ENCODE data around the gene CAB39L.
"Not testable (repeated sequence)": the region's sequence is repeated elsewhere in the genome, so short reads cannot be mapped to it uniquely, and the experiment has no call there.

Gene CAB39L

GRCh38 chr13:49330546-49330864 lies 113.4 kb downstream of the CAB39L start:
- no peak overlapping the region for H2BK12ac ChIP-seq (ENCODE audit: low read length in 2 of 2)
- no peak overlapping the region for H4K91ac ChIP-seq (ENCODE audit: low read length)
- H3K18ac ChIP-seq (ENCODE audit: low read depth in 1 of 2, low read length in 2 of 2): no peak overlapping the region
- no peaks in the 10 kb centered on the region for H3K27me3 ChIP-seq (ENCODE audit: control insufficient read depth in 1 of 2, insufficient read depth in 1 of 2, low read length in 2 of 2)
- H3K4me1 ChIP-seq (ENCODE audit: control insufficient read depth, insufficient read depth, low read depth, low read length): no peaks in the 10 kb centered on the region
- H3K4me2 ChIP-seq (ENCODE audit: low read length, poor library complexity, severe bottlenecking): no peak overlapping the region
- no peak overlapping the region for H3K27ac ChIP-seq (ENCODE audit: low read length, poor library complexity, severe bottlenecking)
- no peak overlapping the region for H3K4ac ChIP-seq (ENCODE audit: low read depth in 1 of 2, low read length in 2 of 2)
- no peak overlapping the region for H2AK5ac ChIP-seq (ENCODE audit: low read length, severe bottlenecking)
- H2AFZ ChIP-seq (ENCODE audit: low read depth, low read length): no peak overlapping the region
- no CpG with 5 or more reads among the region's 1 CpG for WGBS
- H3K14ac ChIP-seq (ENCODE audit: low read length in 2 of 2): no peak overlapping the region
- H4K8ac ChIP-seq (ENCODE audit: low read length): no peak overlapping the region
- H3K4me3 ChIP-seq (ENCODE audit: insufficient read depth in 1 of 2, low read depth in 1 of 2, low read length in 2 of 2): no peak overlapping the region
- no peaks in the 10 kb centered on the region for H3K9me3 ChIP-seq (ENCODE audit: control insufficient read depth, low read length)
- H3K9ac ChIP-seq (ENCODE audit: low read length): no peak overlapping the region
- no peak overlapping the region for H2BK5ac ChIP-seq (ENCODE audit: low read depth, low read length, poor library complexity, severe bottlenecking)
- no peak for DNase-seq
- H3K79me1 ChIP-seq (replicated peaks; ENCODE audit: low read length, poor library complexity, severe bottlenecking): no peaks in the 10 kb centered on the region
- H2BK120ac ChIP-seq (ENCODE audit: low read depth, low read length): no peak overlapping the region
- H3K23ac ChIP-seq (ENCODE audit: low read length in 2 of 2): no peak overlapping the region
- H3K36me3 ChIP-seq (ENCODE audit: control insufficient read depth in 1 of 2, insufficient read depth in 2 of 2, low read depth in 1 of 2, low read length in 2 of 2): peaks cover 0 to 6% of the 10 kb centered on the region in 2 experiments
- no peak overlapping the region for H2BK15ac ChIP-seq (ENCODE audit: low read depth, poor library complexity, severe bottlenecking)

- no peak overlapping the region for H3K18ac ChIP-seq (ENCODE audit: low read depth in 1 of 2, low read length in 2 of 2)
- WGBS: 85% methylated on average over 8 of the region's 8 CpGs
Measured at GRCh38 chr13:49329831-49330545, 113.9 kb downstream of the CAB39L start.

GRCh38 chr13:49327145-49327544 lies 116.7 kb downstream of the CAB39L start:
- not testable (repeated sequence) for DNase-seq; H3K4me2 ChIP-seq (ENCODE audit: low read length, poor library complexity, severe bottlenecking); H3K4ac ChIP-seq (ENCODE audit: low read depth in 1 of 2, low read length in 2 of 2)

More at GRCh38 chr13:49329831-49330545, 113.9 kb downstream of the CAB39L start:
- Histone ChIP-seq H3K4me3 (ENCODE audit: insufficient read depth in 1 of 2, low read depth in 1 of 2, low read length in 2 of 2) (no peak overlapping the region), H3K23ac (ENCODE audit: low read length in 2 of 2) (no peak overlapping the region), H2BK120ac (ENCODE audit: low read depth, low read length) (no peak overlapping the region), H4K8ac (ENCODE audit: low read length) (no peak overlapping the region), H2BK12ac (ENCODE audit: low read length in 2 of 2) (no peak overlapping the region), H3K79me1 (replicated peaks; ENCODE audit: low read length, poor library complexity, severe bottlenecking) (no peaks in the 10 kb centered on the region), H3K9me3 (ENCODE audit: control insufficient read depth, low read length) (no peaks in the 10 kb centered on the region), H3K9ac (ENCODE audit: low read length) (no peak overlapping the region), H2BK15ac (ENCODE audit: low read depth, poor library complexity, severe bottlenecking) (no peak overlapping the region), H3K4me2 (ENCODE audit: low read length, poor library complexity, severe bottlenecking) (no peak overlapping the region), H3K4ac (ENCODE audit: low read depth in 1 of 2, low read length in 2 of 2) (no peak overlapping the region), H3K27ac (ENCODE audit: low read length, poor library complexity, severe bottlenecking) (no peak overlapping the region), H2AFZ (ENCODE audit: low read depth, low read length) (no peak overlapping the region), H3K36me3 (ENCODE audit: control insufficient read depth in 1 of 2, insufficient read depth in 2 of 2, low read depth in 1 of 2, low read length in 2 of 2) (peaks cover 0 to 6% of the 10 kb centered on the region in 2 experiments), H4K91ac (ENCODE audit: low read length) (no peak overlapping the region), H3K14ac (ENCODE audit: low read length in 2 of 2) (no peak overlapping the region), H2AK5ac (ENCODE audit: low read length, severe bottlenecking) (no peak overlapping the region), H2BK5ac (ENCODE audit: low read depth, low read length, poor library complexity, severe bottlenecking) (no peak overlapping the region), H3K4me1 (ENCODE audit: control insufficient read depth, insufficient read depth, low read depth, low read length) (no peaks in the 10 kb centered on the region), H3K27me3 (ENCODE audit: control insufficient read depth in 1 of 2, insufficient read depth in 1 of 2, low read length in 2 of 2) (no peaks in the 10 kb centered on the region)
- DNase-seq: no peak

GRCh38 chr13:49326222-49326917 lies 117.5 kb downstream of the CAB39L start:
- H2AK5ac ChIP-seq (ENCODE audit: low read length, severe bottlenecking): no peak overlapping the region
- no peak overlapping the region for H2AFZ ChIP-seq (ENCODE audit: low read depth, low read length)
- DNase-seq: no peak
- H4K8ac ChIP-seq (ENCODE audit: low read length): no peak overlapping the region
- 96% methylated on average over 2 of the region's 7 CpGs for WGBS
- no peak overlapping the region for H3K9ac ChIP-seq (ENCODE audit: low read length)
- no peak overlapping the region for H3K14ac ChIP-seq (ENCODE audit: low read length in 2 of 2)
- no peak overlapping the region for H3K27ac ChIP-seq (ENCODE audit: low read length, poor library complexity, severe bottlenecking)
- no peaks in the 10 kb centered on the region for H3K4me1 ChIP-seq (ENCODE audit: control insufficient read depth, insufficient read depth, low read depth, low read length)
- no peak overlapping the region for H2BK15ac ChIP-seq (ENCODE audit: low read depth, poor library complexity, severe bottlenecking)
- H3K18ac ChIP-seq (ENCODE audit: low read depth in 1 of 2, low read length in 2 of 2): no peak overlapping the region
- H3K27me3 ChIP-seq (ENCODE audit: control insufficient read depth in 1 of 2, insufficient read depth in 1 of 2, low read length in 2 of 2): no peaks in the 10 kb centered on the region
- H3K4me2 ChIP-seq (ENCODE audit: low read length, poor library complexity, severe bottlenecking): no peak overlapping the region
- peaks cover 0 to 4% of the 10 kb centered on the region in 2 experiments for H3K36me3 ChIP-seq (ENCODE audit: control insufficient read depth in 1 of 2, insufficient read depth in 2 of 2, low read depth in 1 of 2, low read length in 2 of 2)
- no peak overlapping the region for H2BK120ac ChIP-seq (ENCODE audit: low read depth, low read length)
- H2BK12ac ChIP-seq (ENCODE audit: low read length in 2 of 2): no peak overlapping the region
- H3K9me3 ChIP-seq (ENCODE audit: control insufficient read depth, low read length): no peaks in the 10 kb centered on the region
- H4K91ac ChIP-seq (ENCODE audit: low read length): no peak overlapping the region
- peak overlapping the region in 1 of 2 experiments; percentile 30 for H3K4ac ChIP-seq (ENCODE audit: low read depth in 1 of 2, low read length in 2 of 2)
- no peak overlapping the region for H2BK5ac ChIP-seq (ENCODE audit: low read depth, low read length, poor library complexity, severe bottlenecking)
- no peak overlapping the region for H3K4me3 ChIP-seq (ENCODE audit: insufficient read depth in 1 of 2, low read depth in 1 of 2, low read length in 2 of 2)
- H3K23ac ChIP-seq (ENCODE audit: low read length in 2 of 2): no peak overlapping the region
- no peaks in the 10 kb centered on the region for H3K79me1 ChIP-seq (replicated peaks; ENCODE audit: low read length, poor library complexity, severe bottlenecking)

More at GRCh38 chr13:49327145-49327544, 116.7 kb downstream of the CAB39L start:
- H3K4me3 ChIP-seq (ENCODE audit: insufficient read depth in 1 of 2, low read depth in 1 of 2, low read length in 2 of 2); H3K18ac ChIP-seq (ENCODE audit: low read depth in 1 of 2, low read length in 2 of 2); H3K36me3 ChIP-seq (ENCODE audit: control insufficient read depth in 1 of 2, insufficient read depth in 2 of 2, low read depth in 1 of 2, low read length in 2 of 2); H3K23ac ChIP-seq (ENCODE audit: low read length in 2 of 2); H2BK12ac ChIP-seq (ENCODE audit: low read length in 2 of 2); H3K14ac ChIP-seq (ENCODE audit: low read length in 2 of 2); H2BK15ac ChIP-seq (ENCODE audit: low read depth, poor library complexity, severe bottlenecking); H2BK120ac ChIP-seq (ENCODE audit: low read depth, low read length); H2AK5ac ChIP-seq (ENCODE audit: low read length, severe bottlenecking); H3K27me3 ChIP-seq (ENCODE audit: control insufficient read depth in 1 of 2, insufficient read depth in 1 of 2, low read length in 2 of 2); H4K8ac ChIP-seq (ENCODE audit: low read length); H2AFZ ChIP-seq (ENCODE audit: low read depth, low read length); H4K91ac ChIP-seq (ENCODE audit: low read length); H3K9me3 ChIP-seq (ENCODE audit: control insufficient read depth, low read length); H3K4me1 ChIP-seq (ENCODE audit: control insufficient read depth, insufficient read depth, low read depth, low read length); H2BK5ac ChIP-seq (ENCODE audit: low read depth, low read length, poor library complexity, severe bottlenecking); H3K27ac ChIP-seq (ENCODE audit: low read length, poor library complexity, severe bottlenecking); H3K79me1 ChIP-seq (replicated peaks; ENCODE audit: low read length, poor library complexity, severe bottlenecking); H3K9ac ChIP-seq (ENCODE audit: low read length): not testable (repeated sequence)
- WGBS: 100% methylated on average over 3 of the region's 3 CpGs
